Heart left ventricle (tissue), 13 donors: Measurements from ENCODE around the gene TTLL5.

Experiments
- POLR2A ChIP-seq, 2 donors: fragments of 450-650 bp; IDR thresholded peaks; one replicate each; pipeline ENCODE4 v1.6.1; 2017; ENCODE audit warnings: antibody characterized with exemption in 2 of 2, mild to moderate bottlenecking in 2 of 2, moderate library complexity in 2 of 2
- TF ChIP-seq, protein P1 (sequence below), 12 donors: fragments of 200-600 bp; sonication (generic) in 4 of 12; IDR thresholded peaks; one replicate each; pipeline versions ENCODE4 v1.5.0 to v1.8.0; 2018 to 2022; ENCODE audit warnings: antibody characterized with exemption in 12 of 12, mild to moderate bottlenecking in 5 of 12
- donor health status: ischemic (EF 13 %, LVEDD 7.1; RV severe dilation, severe dysfunction).
- donor health status: DM: no; HTN: yes; CAD: no.
- donor health status: DM: no; HTN: no; CAD: no.
- donor health status: ischemic (EF 25% LVEDD 6.9; RV normal size, moderate dysfunction).
- donor health status: ischemic (EF 25% LVEDD 5.7; RV mildly dilated, moderate dysfunction).
- donor health status: ischemic (EF 35%, LVEDD 5.7; RV mildly dilated, moderate dysfunction).
- donor health status: nonischemic (EF 11% LVEDD 7.7; RV severe dilation, severe dysfunction).
- donor health status: DM: yes; HTN: yes; CAD: no.
- donor health status: PGD.
- donor health status: ischemic (EF 29% LVEDD 5.4; RV normal size, mild dysfunction).
- donor health status: nonischemic (EF 23%, LVEDD 6.1; RV moderate dilation, normal function).

- TF ChIP-seq, protein P1, sequence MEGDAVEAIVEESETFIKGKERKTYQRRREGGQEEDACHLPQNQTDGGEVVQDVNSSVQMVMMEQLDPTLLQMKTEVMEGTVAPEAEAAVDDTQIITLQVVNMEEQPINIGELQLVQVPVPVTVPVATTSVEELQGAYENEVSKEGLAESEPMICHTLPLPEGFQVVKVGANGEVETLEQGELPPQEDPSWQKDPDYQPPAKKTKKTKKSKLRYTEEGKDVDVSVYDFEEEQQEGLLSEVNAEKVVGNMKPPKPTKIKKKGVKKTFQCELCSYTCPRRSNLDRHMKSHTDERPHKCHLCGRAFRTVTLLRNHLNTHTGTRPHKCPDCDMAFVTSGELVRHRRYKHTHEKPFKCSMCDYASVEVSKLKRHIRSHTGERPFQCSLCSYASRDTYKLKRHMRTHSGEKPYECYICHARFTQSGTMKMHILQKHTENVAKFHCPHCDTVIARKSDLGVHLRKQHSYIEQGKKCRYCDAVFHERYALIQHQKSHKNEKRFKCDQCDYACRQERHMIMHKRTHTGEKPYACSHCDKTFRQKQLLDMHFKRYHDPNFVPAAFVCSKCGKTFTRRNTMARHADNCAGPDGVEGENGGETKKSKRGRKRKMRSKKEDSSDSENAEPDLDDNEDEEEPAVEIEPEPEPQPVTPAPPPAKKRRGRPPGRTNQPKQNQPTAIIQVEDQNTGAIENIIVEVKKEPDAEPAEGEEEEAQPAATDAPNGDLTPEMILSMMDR (IDR thresholded peaks at IDR 0.05): no peak
- TF ChIP-seq POLR2A (IDR thresholded peaks at IDR 0.05): no peak
Measured at GRCh38 chr14:75734854-75735253, 73.8 kb downstream of the TTLL5 start.
